SH-SY5Y (cell line): ENCODE data around the gene GRIA1.

ENCODE experiments used
- GATA2 ChIP-seq: IDR thresholded peaks from 2 replicates; pipeline ENCODE4 v1.6.1; 2011; ENCODE audit warnings: mild to moderate bottlenecking, low read depth, low read length
- GATA3 ChIP-seq: IDR thresholded peaks from 2 replicates; pipeline ENCODE4 v1.6.1; 2011; ENCODE audit warnings: low read depth, mild to moderate bottlenecking, low read length, moderate library complexity

GRIA1 gene

GRCh38 chr5:153480401-153480800 lies 10.1 kb upstream of the GRIA1 start:
- no peak for TF ChIP-seq GATA3
- TF ChIP-seq GATA2, result no peak

- TF ChIP-seq GATA3 (no peak), GATA2 (no peak)
These were observed 7.0 kb upstream of the GRIA1 start for GRCh38 chr5:153483482-153483881.

GRCh38 chr5:153485641-153486040 lies 4.8 kb upstream of the GRIA1 start:
- no peak for TF ChIP-seq GATA2
- TF ChIP-seq GATA3, result no peak

GRCh38 chr5:153486771-153487170 lies 3.7 kb upstream of the GRIA1 start:
- no peak for TF ChIP-seq GATA3
- no peak for TF ChIP-seq GATA2

GRCh38 chr5:153489611-153490010 lies 859 bp upstream of the GRIA1 start:
- TF ChIP-seq GATA2 (no peak), GATA3 (no peak)

GRCh38 chr5:153491038-153491744 lies 721 bp downstream of the GRIA1 start:
- no peak for TF ChIP-seq GATA3
- no peak for TF ChIP-seq GATA2

GRCh38 chr5:153491856-153492255 lies 1.4 kb downstream of the GRIA1 start:
- TF ChIP-seq GATA3, result no peak
- no peak for TF ChIP-seq GATA2

GRCh38 chr5:153496835-153497234 lies 6.4 kb downstream of the GRIA1 start:
- no peak for TF ChIP-seq GATA3
- no peak for TF ChIP-seq GATA2

GRCh38 chr5:153498516-153498915 lies 8.0 kb downstream of the GRIA1 start:
- TF ChIP-seq GATA2 (no peak), GATA3 (no peak)

- TF ChIP-seq GATA2 (no peak), GATA3 (no peak)
These were observed 9.7 kb downstream of the GRIA1 start for GRCh38 chr5:153500178-153500577.

- TF ChIP-seq GATA2 (no peak), GATA3 (no peak)
These were observed 14.3 kb downstream of the GRIA1 start for GRCh38 chr5:153504726-153505125.

- TF ChIP-seq GATA2 (no peak), GATA3 (no peak)
These were observed 18.2 kb downstream of the GRIA1 start for GRCh38 chr5:153508700-153509099.

- TF ChIP-seq GATA2 (no peak), GATA3 (no peak)
These were observed 21.2 kb downstream of the GRIA1 start for GRCh38 chr5:153511622-153512021.

- TF ChIP-seq GATA3 (no peak), GATA2 (no peak)
These were observed 22.7 kb downstream of the GRIA1 start for GRCh38 chr5:153513156-153513555.

- no peak for TF ChIP-seq GATA2
- no peak for TF ChIP-seq GATA3
These were observed 24.8 kb downstream of the GRIA1 start for GRCh38 chr5:153515301-153515700.
